Small intestine (tissue), 7 donors: ENCODE results near the gene TBC1D14. TPM values are rescaled to one million over a fixed set of nuclear protein-coding genes. Genes with fewer than 3 reads are reported as not detected.

Source experiments
- DNase-seq, 2 donors: peaks; one replicate each; pipeline versions ENCODE4 v3.0.0 to v3.0.0-alpha.2; 2013
- FAIRE-seq: peaks from 2 replicates; lab custom pipeline; 2012; peaks lifted over from hg19 to GRCh38; lab: Jason Lieb, UNC
- H3K27ac ChIP-seq, 3 donors: one replicate each; pipeline ENCODE4 v1.5.1; 2013; ENCODE audit warnings: low read length in 2 of 3, mild to moderate bottlenecking in 2 of 3, control low read depth in 1 of 3, inconsistent platforms in 1 of 3, low read depth in 1 of 3, moderate library complexity in 1 of 3
- H3K27me3 ChIP-seq, 3 donors: one replicate each; pipeline ENCODE4 v1.6.1; 2013; ENCODE audit warnings: low read length in 3 of 3, inconsistent platforms in 1 of 3; ENCODE audit not compliant: control insufficient read depth in 3 of 3, insufficient read depth in 3 of 3
- H3K36me3 ChIP-seq, 3 donors: one replicate each; pipeline ENCODE4 v1.6.1; 2013; ENCODE audit warnings: low read length in 3 of 3, inconsistent platforms in 1 of 3, low read depth in 1 of 3, mild to moderate bottlenecking in 1 of 3, moderate library complexity in 1 of 3; ENCODE audit not compliant: control insufficient read depth in 3 of 3, insufficient read depth in 2 of 3
- H3K4me1 ChIP-seq, 3 donors: one replicate each; pipeline ENCODE4 v1.6.1; 2013; ENCODE audit warnings: low read length in 2 of 3, inconsistent platforms in 1 of 3, low read depth in 1 of 3, mild to moderate bottlenecking in 1 of 3, moderate library complexity in 1 of 3; ENCODE audit not compliant: control insufficient read depth in 3 of 3, insufficient read depth in 2 of 3
- H3K4me3 ChIP-seq, 3 donors: one replicate each; pipeline ENCODE4 v1.5.1; 2013; ENCODE audit warnings: low read length in 3 of 3, control low read depth in 1 of 3, inconsistent platforms in 1 of 3, low read depth in 1 of 3, mild to moderate bottlenecking in 1 of 3, moderate library complexity in 1 of 3
- H3K9me3 ChIP-seq, 2 donors: one replicate each; pipeline ENCODE4 v1.6.1; 2013; ENCODE audit warnings: low read depth in 1 of 2, low read length in 1 of 2; ENCODE audit not compliant: control insufficient read depth in 2 of 2, insufficient read depth in 1 of 2
- WGBS, 3 donors: extraction: QIAGEN DNeasy Blood & Tissue Kit; methylation state at CpG; one replicate each; pipeline ENCODE4 v1.1.7; 2013; 5-methylcytosine and 5-hydroxymethylcytosine counted together
- polyA plus RNA-seq, 4 donors: library from polyadenylated mRNA; stranded (reverse) in 3 of 4; unstranded in 1 of 4; fragments of 200-250 nt in 3 of 4; fragments of 120-200 nt in 1 of 4; gene quantifications; one replicate each; pipeline versions ENCODE4 v1.2.1 to v1.2.3, GENCODE V29; 2013
- donor health status: healthy with polysubstance abuse.
- donor health status: control.
- donor health status: control.
- donor health status: Bipolar disorder and iron deficiency.
- donor health status: healthy.

The TBC1D14 gene
- polyA plus RNA-seq, 4 donors, result 16.8 to 57.8 (median 25.2) TPM

- FAIRE-seq (no peak), DNase-seq (no peak)
- Histone ChIP-seq H3K27me3 (no peaks in the 10 kb centered on the region), H3K36me3 (peaks cover 0 to 38% (median 0%) of the 10 kb centered on the region in 3 donors), H3K4me3 (no peak overlapping the region), H3K4me1 (peaks cover 2 to 29% (median 3%) of the 10 kb centered on the region in 3 donors), H3K9me3 (peaks cover 0 to 7% of the 10 kb centered on the region in 2 donors), H3K27ac (no peak overlapping the region)
- 78 to 80% (median 79%) methylated on average over 6 of the region's 6 CpGs for WGBS, 3 donors
These were observed 47.5 kb downstream of the TBC1D14 start for GRCh38 chr4:6957148-6957520.

DNA sequence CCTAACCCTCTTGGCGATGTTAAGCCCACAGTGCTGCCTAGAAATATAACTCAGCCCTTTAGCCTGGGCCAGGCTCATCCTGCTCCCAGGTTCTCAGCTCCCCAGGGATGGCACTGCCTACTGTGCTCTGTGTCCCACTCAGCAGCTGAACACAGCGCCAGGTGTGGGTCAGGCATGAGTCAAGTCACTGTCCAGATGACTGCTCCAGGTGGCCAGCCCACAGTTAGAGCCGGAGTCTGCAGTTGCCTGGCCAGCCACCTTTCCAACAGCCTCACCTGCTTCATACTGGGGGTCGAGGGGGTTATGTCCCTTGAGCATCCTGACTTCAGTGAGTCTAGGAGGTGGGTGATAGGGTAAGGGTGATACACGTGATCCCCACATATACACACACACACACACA is 48.4 kb downstream of the TBC1D14 start:
- peaks cover 0 to 38% (median 7%) of the 10 kb centered on the region in 3 donors for H3K4me1 ChIP-seq
- DNase-seq (no peak), FAIRE-seq (no peak)
- H3K36me3 ChIP-seq, result peaks cover 0 to 45% (median 0%) of the 10 kb centered on the region in 3 donors
- peaks cover 0 to 7% of the 10 kb centered on the region in 2 donors for H3K9me3 ChIP-seq
- no peaks in the 10 kb centered on the region for H3K27me3 ChIP-seq
- 85 to 91% (median 86%) methylated on average over 5 of the region's 5 CpGs for WGBS, 3 donors
- no peak overlapping the region for H3K4me3 ChIP-seq
- H3K27ac ChIP-seq, result no peak overlapping the region

- Histone ChIP-seq H3K27ac (no peak overlapping the region), H3K4me3 (no peak overlapping the region), H3K4me1 (peaks cover 0 to 43% (median 9%) of the 10 kb centered on the region in 3 donors), H3K36me3 (peaks cover 0 to 49% (median 0%) of the 10 kb centered on the region in 3 donors), H3K9me3 (peaks cover 0 to 1% of the 10 kb centered on the region in 2 donors), H3K27me3 (no peaks in the 10 kb centered on the region)
- FAIRE-seq, result no peak
- WGBS, 3 donors, result 64 to 80% (median 67%) methylated on average over 5 of the region's 5 CpGs
- DNase-seq, result no peak
These were observed 49.6 kb downstream of the TBC1D14 start for GRCh38 chr4:6959261-6959660.

DNA sequence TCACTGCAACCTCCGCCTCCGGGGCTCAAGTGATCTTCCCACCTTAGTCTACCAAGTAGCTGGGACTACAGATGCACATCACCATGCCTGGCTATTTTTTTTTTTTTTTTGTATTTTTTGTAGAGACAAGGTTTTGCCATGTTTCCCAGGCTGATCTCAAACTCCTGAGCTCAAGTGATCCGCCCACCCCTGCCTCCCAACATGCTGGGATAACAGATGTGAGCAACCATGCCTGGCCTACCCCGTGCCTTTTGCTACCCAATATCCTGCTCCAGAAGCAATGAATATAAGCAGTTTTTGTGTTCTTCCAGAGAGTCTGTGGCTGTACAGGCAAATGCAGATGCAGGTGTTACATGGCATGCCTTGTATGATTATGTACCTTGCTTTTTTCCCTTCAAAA is 50.5 kb downstream of the TBC1D14 start:
- H3K4me3 ChIP-seq, result no peak overlapping the region
- no peak overlapping the region for H3K27ac ChIP-seq
- FAIRE-seq, result no peak
- peaks cover 0 to 49% (median 0%) of the 10 kb centered on the region in 3 donors for H3K36me3 ChIP-seq
- H3K27me3 ChIP-seq, result no peaks in the 10 kb centered on the region
- H3K4me1 ChIP-seq, result peaks cover 0 to 42% (median 9%) of the 10 kb centered on the region in 3 donors
- 75 to 91% (median 79%) methylated on average over 4 of the region's 4 CpGs for WGBS, 3 donors
- H3K9me3 ChIP-seq, result no peaks in the 10 kb centered on the region
- DNase-seq, result no peak

- peaks cover 0 to 42% (median 9%) of the 10 kb centered on the region in 3 donors for H3K4me1 ChIP-seq
- no peak overlapping the region for H3K4me3 ChIP-seq
- H3K27me3 ChIP-seq, result no peaks in the 10 kb centered on the region
These were observed 51.2 kb downstream of the TBC1D14 start for GRCh38 chr4:6960628-6961412.

DNA sequence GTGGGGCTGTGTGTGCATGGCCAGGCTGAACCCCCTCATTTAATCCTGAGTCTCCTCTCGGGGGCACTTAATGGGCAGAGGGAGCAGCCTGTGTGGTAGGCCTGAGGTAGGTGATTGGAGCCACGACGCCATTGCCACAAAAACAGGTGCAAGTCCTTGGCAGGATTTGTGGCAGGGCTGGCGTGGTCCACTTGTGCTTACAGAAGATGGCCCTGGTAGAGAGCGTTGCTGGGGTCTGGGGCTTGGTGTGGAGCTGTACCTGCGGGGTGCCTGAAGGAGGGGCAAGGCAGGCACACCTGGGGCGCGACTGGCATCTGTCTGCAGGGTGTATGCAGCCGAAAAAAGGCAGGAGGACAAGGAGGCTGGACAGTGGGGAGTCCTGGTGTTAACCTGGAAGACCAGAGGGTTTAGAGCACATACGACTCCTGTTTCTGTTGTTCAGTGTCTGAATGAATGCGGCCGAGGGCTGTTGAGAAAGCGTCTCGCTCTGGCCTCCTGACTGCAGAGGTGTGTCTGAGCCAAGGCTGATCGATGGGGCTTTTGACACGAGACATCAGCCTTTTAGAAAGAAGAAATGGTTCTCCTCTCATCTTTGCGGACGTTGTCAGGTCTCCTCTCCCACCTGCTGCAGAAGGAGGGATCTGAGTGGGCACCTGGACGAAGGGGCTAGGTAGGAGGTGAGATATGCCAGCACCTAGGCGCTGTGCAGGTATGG is 52.0 kb downstream of the TBC1D14 start:
- H3K27ac ChIP-seq, result no peak overlapping the region
- peaks cover 0 to 42% (median 0%) of the 10 kb centered on the region in 3 donors for H3K36me3 ChIP-seq
- 59 to 91% (median 73%) methylated on average over 20 of the region's 20 CpGs for WGBS, 3 donors
- FAIRE-seq, result no peak
- peaks cover 0 to 42% (median 9%) of the 10 kb centered on the region in 3 donors for H3K4me1 ChIP-seq
- no peaks in the 10 kb centered on the region for H3K27me3 ChIP-seq
- no peaks in the 10 kb centered on the region for H3K9me3 ChIP-seq
- DNase-seq, result no peak
- no peak overlapping the region for H3K4me3 ChIP-seq

More at GRCh38 chr4:6960628-6961412, 51.2 kb downstream of the TBC1D14 start:
- Histone ChIP-seq H3K36me3 (peaks cover 0 to 49% (median 0%) of the 10 kb centered on the region in 3 donors), H3K27ac (no peak overlapping the region), H3K9me3 (no peaks in the 10 kb centered on the region)
- DNase-seq, result no peak
- 89 to 93% (median 93%) methylated on average over 20 of the region's 20 CpGs for WGBS, 3 donors
- FAIRE-seq, result no peak

GRCh38 chr4:6962211-6963041 is 52.8 kb downstream of the TBC1D14 start:
- H3K27ac ChIP-seq, result peak overlapping the region in 1 of 3 donors; percentile 70
- FAIRE-seq, result no peak
- peaks cover 0 to 42% (median 9%) of the 10 kb centered on the region in 3 donors for H3K4me1 ChIP-seq
- H3K27me3 ChIP-seq, result no peaks in the 10 kb centered on the region
- WGBS, 3 donors, result 30 to 68% (median 57%) methylated on average over 17 of the region's 17 CpGs
- H3K9me3 ChIP-seq, result no peaks in the 10 kb centered on the region
- no peak overlapping the region for H3K4me3 ChIP-seq
- peak in 1 of 2 donors; percentile 51 for DNase-seq
- H3K36me3 ChIP-seq, result peaks cover 0 to 37% (median 0%) of the 10 kb centered on the region in 3 donors
